Chondrocyte (in vitro differentiated cells): ENCODE measurements around the gene LYPD3. TPM values are rescaled to one million over a fixed set of nuclear protein-coding genes. Genes with fewer than 3 reads are reported as not detected.
A peak's percentile ranks its signal among the peaks of the same experiment; 100 is the strongest.
"Not testable (repeated sequence)": the region's sequence is repeated elsewhere in the genome, so short reads cannot be mapped to it uniquely, and the experiment has no call there.

Experiments used
- DNase-seq: peaks from one replicate; pipeline ENCODE4 v3.0.0; 2021; ENCODE audit warnings: mixed read lengths, low spot score
- H3K27ac Mint-ChIP-seq: one replicate; pipeline ENCODE4 v1.8.0; 2021; ENCODE audit warnings: mild to moderate bottlenecking, moderate library complexity, mixed read lengths; ENCODE audit not compliant: unreplicated experiment
- H3K27me3 Mint-ChIP-seq: 2 replicates; pipeline ENCODE4 v1.8.0; 2021; ENCODE audit warnings: low read depth, mixed read lengths
- H3K36me3 Mint-ChIP-seq: 2 replicates; pipeline ENCODE4 v1.8.0; 2021; ENCODE audit warnings: low read depth, mixed read lengths
- H3K4me1 Mint-ChIP-seq: 2 replicates; pipeline ENCODE4 v1.8.0; 2021; ENCODE audit warnings: low read depth, mild to moderate bottlenecking, mixed read lengths
- H3K4me3 Mint-ChIP-seq: one replicate; pipeline ENCODE4 v1.8.0; 2021; ENCODE audit warnings: mild to moderate bottlenecking, moderate library complexity, mixed read lengths; ENCODE audit not compliant: unreplicated experiment
- H3K9me3 Mint-ChIP-seq: 2 replicates; pipeline ENCODE4 v1.8.0; 2021; ENCODE audit warnings: low read depth, mixed read lengths
- CTCF ChIP-seq: fragments of 200-600 bp; sonication (generic); IDR thresholded peaks from 2 replicates; pipeline ENCODE4 v1.5.0; 2021; ENCODE audit warnings: antibody characterized with exemption, mild to moderate bottlenecking, moderate library complexity
- long read RNA-seq: library from polyadenylated mRNA; stranded (forward); transcript quantifications from one replicate; pipeline ENCODE4 v2.0.0, GENCODE V29; 2021
- total RNA-seq: library from RNA; stranded (reverse); gene quantifications from 3 replicates; pipeline ENCODE4 v1.2.1, GENCODE V29; 2021

The LYPD3 gene
- total RNA-seq = 0.39 to 1.0 TPM (median 0.59 TPM) in 3 replicates
- long read RNA-seq, partial matches to known transcripts = 1 of 1 reads
- long read RNA-seq, other reads (novel, unspliced or antisense) = 0 of 1 reads

GRCh38 chr19:43465468-43466120 is at the start of gene LYPD3:
Gene LYPD3 (minus strand): TSS chr19:43465608. CDS start chr19:43465571, 37 bp downstream.
- peaks cover 8% of the 10 kb centered on the region for H3K4me1 Mint-ChIP-seq
- no peaks in the 10 kb centered on the region for H3K9me3 Mint-ChIP-seq
- peaks cover 3% of the 10 kb centered on the region for H3K36me3 Mint-ChIP-seq
- peak within 1 kb of the TSS; percentile 95 for H3K4me3 Mint-ChIP-seq
- no peak within 1 kb of the TSS for H3K27ac Mint-ChIP-seq
- DNase-seq = no peak
- no peaks in the 10 kb centered on the region for H3K27me3 Mint-ChIP-seq
- TF ChIP-seq CTCF = no peak

GRCh38 chr19:43512399-43512798 is 47.0 kb upstream of the LYPD3 start:
- H3K4me1 Mint-ChIP-seq, DNase-seq: not testable (repeated sequence)

GRCh38 chr19:43511324-43511723 is 45.9 kb upstream of the LYPD3 start:
- no peaks in the 10 kb centered on the region for H3K27me3 Mint-ChIP-seq
- H3K27ac Mint-ChIP-seq = no peak overlapping the region
- H3K4me3 Mint-ChIP-seq = no peak overlapping the region
- no peaks in the 10 kb centered on the region for H3K9me3 Mint-ChIP-seq
- TF ChIP-seq CTCF = no peak
- H3K4me1 Mint-ChIP-seq = no peaks in the 10 kb centered on the region
- no peak for DNase-seq
- peaks cover 16% of the 10 kb centered on the region for H3K36me3 Mint-ChIP-seq

More at GRCh38 chr19:43512399-43512798, 47.0 kb upstream of the LYPD3 start:
- not testable (repeated sequence) for H3K4me3 Mint-ChIP-seq, H3K9me3 Mint-ChIP-seq, H3K27me3 Mint-ChIP-seq, H3K27ac Mint-ChIP-seq
- peaks cover 18% of the 10 kb centered on the region for H3K36me3 Mint-ChIP-seq

GRCh38 chr19:43510713-43511112 is 45.3 kb upstream of the LYPD3 start:
- Mint-ChIP-seq H3K4me3 (no peak overlapping the region), H3K27ac (no peak overlapping the region), H3K4me1 (no peaks in the 10 kb centered on the region), H3K9me3 (no peaks in the 10 kb centered on the region), H3K27me3 (no peaks in the 10 kb centered on the region), H3K36me3 (peaks cover 19% of the 10 kb centered on the region)
- TF ChIP-seq CTCF = no peak
- DNase-seq = no peak

GRCh38 chr19:43507880-43508279 is 42.5 kb upstream of the LYPD3 start:
- DNase-seq = no peak
- no peak overlapping the region for H3K27ac Mint-ChIP-seq
- no peaks in the 10 kb centered on the region for H3K9me3 Mint-ChIP-seq
- no peak overlapping the region for H3K4me3 Mint-ChIP-seq
- no peak for TF ChIP-seq CTCF
- peaks cover 19% of the 10 kb centered on the region for H3K36me3 Mint-ChIP-seq
- H3K27me3 Mint-ChIP-seq = no peaks in the 10 kb centered on the region
- peaks cover 12% of the 10 kb centered on the region for H3K4me1 Mint-ChIP-seq

- Mint-ChIP-seq H3K9me3 (no peaks in the 10 kb centered on the region), H3K36me3 (peaks cover 20% of the 10 kb centered on the region), H3K27ac (no peak overlapping the region), H3K4me1 (peaks cover 14% of the 10 kb centered on the region), H3K27me3 (no peaks in the 10 kb centered on the region), H3K4me3 (no peak overlapping the region)
- TF ChIP-seq CTCF = no peak
- DNase-seq = no peak
These were observed 41.2 kb upstream of the LYPD3 start for GRCh38 chr19:43506629-43507028.
